Measurements from ENCODE around the gene NSG2.
"Not testable (repeated sequence)": the region's sequence is repeated elsewhere in the genome, so short reads cannot be mapped to it uniquely, and the experiment has no call there.

The NSG2 gene

GRCh38 chr5:174045470-174046025, at the start of gene NSG2:
Gene NSG2, plus strand, starts transcription at chr5:174045706. Its CDS starts 1,050 bp downstream, at chr5:174046756.
- Histone ChIP-seq H3K4me3 (no peak within 1 kb of the TSS), H3K27ac (no peak within 1 kb of the TSS)

- Histone ChIP-seq H3K4me3 (no peak overlapping the region), H3K27ac (no peak overlapping the region)
Observed at GRCh38 chr5:173997331-173997730, 48.2 kb upstream of the NSG2 start.

- Histone ChIP-seq H3K27ac (no peak overlapping the region), H3K4me3 (no peak overlapping the region)
Observed at GRCh38 chr5:173998531-173998930, 47.0 kb upstream of the NSG2 start.

GRCh38 chr5:174000076-174000475, 45.4 kb upstream of the NSG2 start:
- Histone ChIP-seq H3K4me3 (no peak overlapping the region), H3K27ac (no peak overlapping the region)

- H3K27ac ChIP-seq = no peak overlapping the region
- no peak overlapping the region for H3K4me3 ChIP-seq
Observed at GRCh38 chr5:174003795-174004194, 41.7 kb upstream of the NSG2 start.

- H3K4me3 ChIP-seq = no peak overlapping the region
- H3K27ac ChIP-seq = no peak overlapping the region
Observed at GRCh38 chr5:174008922-174009321, 36.6 kb upstream of the NSG2 start.

- Histone ChIP-seq H3K27ac (no peak overlapping the region), H3K4me3 (no peak overlapping the region)
Observed at GRCh38 chr5:174010365-174010764, 35.1 kb upstream of the NSG2 start.

- H3K4me3 ChIP-seq = no peak overlapping the region
- H3K27ac ChIP-seq = no peak overlapping the region
Observed at GRCh38 chr5:174011441-174011840, 34.1 kb upstream of the NSG2 start.

GRCh38 chr5:174020069-174020927, 25.2 kb upstream of the NSG2 start:
- not testable (repeated sequence) for H3K4me3 ChIP-seq, H3K27ac ChIP-seq

- Histone ChIP-seq H3K27ac (no peak overlapping the region), H3K4me3 (no peak overlapping the region)
Observed at GRCh38 chr5:174020928-174021304, 24.6 kb upstream of the NSG2 start.

GRCh38 chr5:174022384-174023095, 23.0 kb upstream of the NSG2 start:
- no peak overlapping the region for H3K27ac ChIP-seq
- H3K4me3 ChIP-seq = no peak overlapping the region

GRCh38 chr5:174030286-174030685, 15.2 kb upstream of the NSG2 start:
- H3K27ac ChIP-seq = no peak overlapping the region
- no peak overlapping the region for H3K4me3 ChIP-seq

- H3K27ac ChIP-seq = no peak overlapping the region
- no peak overlapping the region for H3K4me3 ChIP-seq
Observed at GRCh38 chr5:174044466-174045254, 846 bp upstream of the NSG2 start.

GRCh38 chr5:174046558-174046957, 1.1 kb downstream of the NSG2 start:
- Histone ChIP-seq H3K27ac (no peak overlapping the region), H3K4me3 (no peak overlapping the region)

GRCh38 chr5:174047472-174048099, 2.1 kb downstream of the NSG2 start:
- no peak overlapping the region for H3K4me3 ChIP-seq
- H3K27ac ChIP-seq = no peak overlapping the region

GRCh38 chr5:174052636-174053035, 7.1 kb downstream of the NSG2 start:
- Histone ChIP-seq H3K27ac (no peak overlapping the region), H3K4me3 (no peak overlapping the region)

- no peak overlapping the region for H3K4me3 ChIP-seq
Observed at GRCh38 chr5:174053905-174054304, 8.4 kb downstream of the NSG2 start.

GRCh38 chr5:174056064-174056847, 10.8 kb downstream of the NSG2 start:
- no peak overlapping the region for H3K27ac ChIP-seq
- H3K4me3 ChIP-seq = no peak overlapping the region

More at GRCh38 chr5:174053905-174054304, 8.4 kb downstream of the NSG2 start:
- no peak overlapping the region for H3K27ac ChIP-seq

- Histone ChIP-seq H3K4me3 (no peak overlapping the region), H3K27ac (no peak overlapping the region)
Observed at GRCh38 chr5:174057206-174057605, 11.7 kb downstream of the NSG2 start.
